GM12864 (cell line): ENCODE measurements around the gene SPTBN5.

Experiments used
- DNase-seq: peaks from one replicate; pipeline ENCODE4 v3.0.0-alpha.2; 2011; ENCODE audit warnings: low read depth
- H3K4me3 ChIP-seq: 2 replicates; pipeline ENCODE4 v1.5.1; 2011; ENCODE audit warnings: mild to moderate bottlenecking, low read depth, low read length, control low read depth
- TF ChIP-seq, protein P1 (sequence below): IDR thresholded peaks from 2 replicates; pipeline ENCODE4 v1.5.1; 2011; ENCODE audit warnings: low read depth, mild to moderate bottlenecking, moderate library complexity, low read length, control low read depth, inconsistent platforms; ENCODE audit errors: missing control alignments

Gene SPTBN5

DNA sequence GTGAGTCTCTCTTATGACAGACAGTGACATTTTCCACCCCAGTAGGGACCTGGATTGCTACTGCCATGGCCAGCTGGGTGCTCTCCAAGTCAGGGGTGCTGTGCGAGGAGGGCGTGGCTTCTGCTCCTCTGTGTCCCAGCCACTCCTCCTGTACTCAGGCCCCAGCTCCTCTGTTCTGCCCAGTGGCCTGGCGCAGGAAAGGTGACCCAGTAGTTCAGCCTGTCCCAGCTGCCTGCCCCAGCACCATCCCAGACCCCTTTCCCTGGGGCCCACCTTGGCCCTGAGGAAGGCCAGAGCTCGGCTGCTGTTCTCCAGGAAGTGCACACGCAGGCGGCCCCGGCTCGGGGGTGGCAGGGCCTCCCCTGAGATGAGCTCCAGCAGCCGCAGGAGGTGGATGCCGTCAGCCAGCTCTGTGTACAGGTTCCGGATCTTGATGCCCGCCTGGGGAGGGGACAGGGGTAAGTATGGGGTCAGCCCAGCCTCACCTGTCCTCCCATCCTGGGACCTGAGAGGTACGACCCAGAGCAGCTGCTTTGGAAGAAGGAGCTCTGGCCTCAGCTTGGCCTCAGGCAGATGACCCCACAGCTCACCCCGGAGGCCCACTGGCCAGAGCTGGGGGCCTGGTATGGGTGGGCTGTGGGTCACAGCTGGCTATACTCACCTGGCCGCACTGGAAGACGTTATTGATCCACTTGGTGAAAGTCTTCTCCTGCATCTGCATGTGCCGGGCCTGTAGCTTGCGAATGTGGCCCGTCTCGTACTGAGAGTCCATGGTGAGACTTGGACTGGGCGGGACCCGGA is 1.0 kb downstream of the SPTBN5 start:
- TF ChIP-seq, protein P1, sequence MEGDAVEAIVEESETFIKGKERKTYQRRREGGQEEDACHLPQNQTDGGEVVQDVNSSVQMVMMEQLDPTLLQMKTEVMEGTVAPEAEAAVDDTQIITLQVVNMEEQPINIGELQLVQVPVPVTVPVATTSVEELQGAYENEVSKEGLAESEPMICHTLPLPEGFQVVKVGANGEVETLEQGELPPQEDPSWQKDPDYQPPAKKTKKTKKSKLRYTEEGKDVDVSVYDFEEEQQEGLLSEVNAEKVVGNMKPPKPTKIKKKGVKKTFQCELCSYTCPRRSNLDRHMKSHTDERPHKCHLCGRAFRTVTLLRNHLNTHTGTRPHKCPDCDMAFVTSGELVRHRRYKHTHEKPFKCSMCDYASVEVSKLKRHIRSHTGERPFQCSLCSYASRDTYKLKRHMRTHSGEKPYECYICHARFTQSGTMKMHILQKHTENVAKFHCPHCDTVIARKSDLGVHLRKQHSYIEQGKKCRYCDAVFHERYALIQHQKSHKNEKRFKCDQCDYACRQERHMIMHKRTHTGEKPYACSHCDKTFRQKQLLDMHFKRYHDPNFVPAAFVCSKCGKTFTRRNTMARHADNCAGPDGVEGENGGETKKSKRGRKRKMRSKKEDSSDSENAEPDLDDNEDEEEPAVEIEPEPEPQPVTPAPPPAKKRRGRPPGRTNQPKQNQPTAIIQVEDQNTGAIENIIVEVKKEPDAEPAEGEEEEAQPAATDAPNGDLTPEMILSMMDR, result no peak
- H3K4me3 ChIP-seq, result no peak overlapping the region
- no peak for DNase-seq

DNA sequence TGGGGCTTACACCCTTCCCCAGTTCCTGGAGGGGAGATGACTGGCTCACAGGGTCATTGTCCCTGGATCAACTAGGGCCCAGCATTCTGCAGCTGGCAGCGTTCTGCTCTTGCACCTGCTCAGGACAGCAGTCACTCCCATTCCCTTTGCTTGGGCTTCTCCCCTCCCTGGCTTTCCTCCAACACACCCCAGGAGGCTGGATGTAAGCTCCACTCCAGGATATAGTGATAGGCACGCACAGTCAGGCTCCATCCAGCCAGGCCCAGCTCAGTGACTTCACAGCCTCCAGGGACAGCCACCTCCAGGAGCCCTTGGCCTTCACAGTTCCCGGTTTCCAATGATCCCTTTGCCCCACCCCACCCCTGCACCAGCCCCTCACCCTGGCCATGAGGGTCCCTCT is 1.9 kb downstream of the SPTBN5 start:
- DNase-seq, result no peak
- H3K4me3 ChIP-seq, result no peak overlapping the region
- TF ChIP-seq, protein P1, result no peak

GRCh38 chr15:41891226-41891625 is 2.6 kb downstream of the SPTBN5 start:
- no peak overlapping the region for H3K4me3 ChIP-seq
- TF ChIP-seq, protein P1, result no peak
- no peak for DNase-seq

DNA sequence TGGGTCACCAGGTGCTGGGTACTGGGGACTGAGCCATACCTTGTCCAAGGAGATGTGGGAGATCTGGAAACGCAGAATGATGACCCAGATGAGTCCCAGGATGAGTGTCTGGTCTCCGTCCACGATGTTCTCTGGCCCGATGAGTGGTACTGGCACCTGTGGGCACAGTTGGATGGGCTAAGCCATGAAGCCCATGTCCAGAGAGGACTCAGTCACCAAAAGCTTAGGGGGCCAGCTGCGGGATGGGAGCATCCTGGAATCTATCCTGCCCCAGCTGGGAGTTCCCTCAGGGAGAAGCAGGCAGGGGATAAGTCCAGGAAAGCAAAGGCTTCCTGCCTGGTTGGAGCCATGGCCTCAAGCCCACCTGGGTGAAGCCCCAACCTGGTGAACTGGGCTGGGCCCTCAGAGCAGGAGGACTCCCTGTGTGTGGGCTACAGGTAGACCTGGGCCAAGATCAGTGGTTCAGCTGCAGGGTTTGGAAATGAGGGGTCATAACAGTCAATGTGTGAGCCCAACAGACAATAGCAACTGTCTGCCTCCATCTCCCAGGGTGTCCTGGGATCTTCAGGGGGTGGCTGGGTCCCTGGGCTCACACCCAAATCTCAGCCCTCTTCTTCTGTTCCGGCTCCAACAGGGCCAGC is 3.7 kb downstream of the SPTBN5 start:
- H3K4me3 ChIP-seq, result no peak overlapping the region
- TF ChIP-seq, protein P1, result no peak
- DNase-seq, result no peak

DNA sequence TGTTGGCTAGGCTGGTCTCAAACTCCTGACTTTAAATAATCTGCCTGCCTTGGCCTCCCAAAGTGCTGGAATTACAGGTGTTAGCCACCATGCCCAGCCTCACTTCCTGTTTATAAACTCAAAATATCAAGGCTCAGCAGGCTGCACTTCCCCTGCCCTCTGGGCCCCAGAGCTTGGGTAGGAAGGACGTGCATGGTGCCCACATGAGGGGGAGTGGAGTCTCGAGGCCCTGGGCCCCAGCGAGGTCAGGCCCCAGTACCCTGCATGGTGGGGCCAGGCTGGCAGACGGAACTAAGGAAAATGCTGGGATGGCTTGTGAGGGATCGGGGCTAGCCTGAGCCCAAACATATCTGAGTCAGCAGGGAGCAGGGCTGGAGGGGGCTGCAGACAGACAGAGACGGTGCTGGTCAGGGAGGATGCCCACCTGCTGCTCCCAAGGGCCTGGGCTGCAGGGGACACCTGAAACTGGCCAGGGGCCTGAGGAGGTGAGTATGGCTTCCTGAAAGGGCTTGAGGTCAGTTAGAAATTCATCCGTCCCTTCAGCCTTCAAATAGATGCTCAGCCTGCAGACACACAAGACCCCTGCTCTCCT is 5.1 kb downstream of the SPTBN5 start:
- DNase-seq, result no peak
- no peak overlapping the region for H3K4me3 ChIP-seq
- TF ChIP-seq, protein P1, result no peak

DNA sequence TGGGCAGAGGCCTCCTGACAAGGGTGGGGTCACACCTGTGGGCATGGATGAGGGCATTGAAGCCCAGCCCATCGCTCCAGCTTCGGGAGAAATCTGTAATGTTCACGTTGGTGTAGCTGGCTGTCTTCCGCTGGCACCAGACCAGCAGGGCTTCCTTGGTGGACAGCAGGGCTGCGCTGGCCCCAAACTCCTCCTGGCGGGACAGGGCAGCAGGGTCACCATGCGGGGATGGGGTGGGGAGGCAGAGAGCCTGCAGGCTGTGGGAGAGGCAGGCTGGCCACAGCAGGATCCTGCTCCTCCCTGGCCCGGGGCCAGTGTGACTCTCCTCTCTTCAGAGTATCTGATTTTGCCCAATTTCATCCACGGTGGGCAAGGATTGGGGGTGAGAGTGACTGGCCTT is 6.0 kb downstream of the SPTBN5 start:
- DNase-seq, result no peak
- no peak overlapping the region for H3K4me3 ChIP-seq
- TF ChIP-seq, protein P1, result no peak
